ENCODE results near the gene DLG5. TPM values are rescaled to one million over a fixed set of nuclear protein-coding genes. Genes with fewer than 3 reads are reported as not detected.

DLG5 gene
- total RNA-seq, 2 donors from 2014 or later = 3.2 to 6.5 TPM

- DNase-seq = no peak
- Mint-ChIP-seq H3K27ac (no peak overlapping the region), H3K27me3 (ENCODE audit: low read depth) (peaks cover 7% of the 10 kb centered on the region), H3K9me3 (peaks cover 2 to 4% of the 10 kb centered on the region in 2 donors), H3K4me3 (no peak overlapping the region), H3K4me1 (ENCODE audit: low read depth) (peaks cover 6% of the 10 kb centered on the region), H3K36me3 (ENCODE audit: insufficient read depth in 2 of 2) (peaks cover 4 to 5% of the 10 kb centered on the region in 2 donors)
- ATAC-seq (replicated peaks in 1 of 2) = no peak
Measured at GRCh38 chr10:77962350-77963146, 36.0 kb upstream of the DLG5 start.

- H3K9me3 Mint-ChIP-seq = peaks cover 2 to 4% of the 10 kb centered on the region in 2 donors
- H3K27me3 Mint-ChIP-seq (ENCODE audit: low read depth) = peaks cover 7% of the 10 kb centered on the region
- peaks cover 6% of the 10 kb centered on the region for H3K4me1 Mint-ChIP-seq (ENCODE audit: low read depth)
- H3K4me3 Mint-ChIP-seq = no peak overlapping the region
- H3K36me3 Mint-ChIP-seq (ENCODE audit: insufficient read depth in 2 of 2) = peaks cover 4 to 5% of the 10 kb centered on the region in 2 donors
- DNase-seq (no peak), ATAC-seq (replicated peaks in 1 of 2) (no peak)
- no peak overlapping the region for H3K27ac Mint-ChIP-seq
Measured at GRCh38 chr10:77961668-77962067, 35.1 kb upstream of the DLG5 start.

- H3K36me3 Mint-ChIP-seq (ENCODE audit: insufficient read depth in 2 of 2) = peaks cover 4 to 5% of the 10 kb centered on the region in 2 donors
- ATAC-seq (replicated peaks in 1 of 2) (peak; percentile 64 to 77), DNase-seq (no peak)
- no peak overlapping the region for H3K4me3 Mint-ChIP-seq
- H3K4me1 Mint-ChIP-seq (ENCODE audit: low read depth) = peaks cover 6% of the 10 kb centered on the region
- H3K27ac Mint-ChIP-seq = no peak overlapping the region
- H3K27me3 Mint-ChIP-seq (ENCODE audit: low read depth) = peaks cover 7% of the 10 kb centered on the region
- peaks cover 2 to 4% of the 10 kb centered on the region in 2 donors for H3K9me3 Mint-ChIP-seq
Measured at GRCh38 chr10:77960829-77961329, 34.3 kb upstream of the DLG5 start.

- no peak overlapping the region for H3K27ac Mint-ChIP-seq
- DNase-seq (no peak), ATAC-seq (replicated peaks in 1 of 2) (no peak)
- peaks cover 7% of the 10 kb centered on the region for H3K27me3 Mint-ChIP-seq (ENCODE audit: low read depth)
- peaks cover 6% of the 10 kb centered on the region for H3K4me1 Mint-ChIP-seq (ENCODE audit: low read depth)
- H3K4me3 Mint-ChIP-seq = no peak overlapping the region
- peaks cover 3% of the 10 kb centered on the region in 2 donors for H3K36me3 Mint-ChIP-seq (ENCODE audit: insufficient read depth in 2 of 2)
- H3K9me3 Mint-ChIP-seq = peaks cover 2 to 3% of the 10 kb centered on the region in 2 donors
Measured at GRCh38 chr10:77959887-77960455, 33.4 kb upstream of the DLG5 start.

GRCh38 chr10:77959384-77959783 lies 32.8 kb upstream of the DLG5 start:
- DNase-seq = no peak
- no peak for ATAC-seq (replicated peaks in 1 of 2)
- Mint-ChIP-seq H3K4me3 (no peak overlapping the region), H3K36me3 (ENCODE audit: insufficient read depth in 2 of 2) (no peaks in the 10 kb centered on the region), H3K9me3 (no peaks in the 10 kb centered on the region), H3K27me3 (ENCODE audit: low read depth) (peaks cover 4% of the 10 kb centered on the region), H3K27ac (no peak overlapping the region), H3K4me1 (ENCODE audit: low read depth) (peaks cover 6% of the 10 kb centered on the region)

- Mint-ChIP-seq H3K4me1 (ENCODE audit: low read depth) (no peaks in the 10 kb centered on the region), H3K36me3 (ENCODE audit: insufficient read depth in 2 of 2) (peaks cover 9 to 12% of the 10 kb centered on the region in 2 donors), H3K4me3 (no peak overlapping the region), H3K9me3 (peaks cover 9 to 10% of the 10 kb centered on the region in 2 donors), H3K27ac (no peak overlapping the region), H3K27me3 (ENCODE audit: low read depth) (peaks cover 12% of the 10 kb centered on the region)
- ATAC-seq (replicated peaks in 1 of 2) = no peak
- no peak for DNase-seq
Measured at GRCh38 chr10:77955136-77955535, 28.6 kb upstream of the DLG5 start.

GRCh38 chr10:77949167-77949566 lies 22.6 kb upstream of the DLG5 start:
- ATAC-seq (replicated peaks in 1 of 2) (no peak), DNase-seq (no peak)
- H3K9me3 Mint-ChIP-seq = peaks cover 10% of the 10 kb centered on the region in 2 donors
- no peaks in the 10 kb centered on the region for H3K4me1 Mint-ChIP-seq (ENCODE audit: low read depth)
- peaks cover 10 to 12% of the 10 kb centered on the region in 2 donors for H3K36me3 Mint-ChIP-seq (ENCODE audit: insufficient read depth in 2 of 2)
- no peak overlapping the region for H3K4me3 Mint-ChIP-seq
- H3K27ac Mint-ChIP-seq = no peak overlapping the region
- H3K27me3 Mint-ChIP-seq (ENCODE audit: low read depth) = peaks cover 34% of the 10 kb centered on the region

- DNase-seq = no peak
- Mint-ChIP-seq H3K9me3 (peaks cover 5% of the 10 kb centered on the region in 2 donors), H3K27ac (no peak overlapping the region), H3K4me3 (no peak overlapping the region), H3K27me3 (ENCODE audit: low read depth) (peaks cover 42% of the 10 kb centered on the region), H3K4me1 (ENCODE audit: low read depth) (no peaks in the 10 kb centered on the region), H3K36me3 (ENCODE audit: insufficient read depth in 2 of 2) (peaks cover 5 to 6% of the 10 kb centered on the region in 2 donors)
- ATAC-seq (replicated peaks in 1 of 2) = no peak
Measured at GRCh38 chr10:77946084-77946483, 19.5 kb upstream of the DLG5 start.

- DNase-seq = no peak
- H3K4me3 Mint-ChIP-seq = no peak overlapping the region
- no peak for ATAC-seq (replicated peaks in 1 of 2)
- no peaks in the 10 kb centered on the region for H3K9me3 Mint-ChIP-seq
- H3K4me1 Mint-ChIP-seq (ENCODE audit: low read depth) = no peaks in the 10 kb centered on the region
- H3K27me3 Mint-ChIP-seq (ENCODE audit: low read depth) = peaks cover 42% of the 10 kb centered on the region
- no peak overlapping the region for H3K27ac Mint-ChIP-seq
- H3K36me3 Mint-ChIP-seq (ENCODE audit: insufficient read depth in 2 of 2) = peaks cover 0 to 1% of the 10 kb centered on the region in 2 donors
Measured at GRCh38 chr10:77944519-77944918, 18.0 kb upstream of the DLG5 start.

GRCh38 chr10:77943121-77943901 lies 16.8 kb upstream of the DLG5 start:
- peaks cover 36% of the 10 kb centered on the region for H3K27me3 Mint-ChIP-seq (ENCODE audit: low read depth)
- no peaks in the 10 kb centered on the region for H3K4me1 Mint-ChIP-seq (ENCODE audit: low read depth)
- no peaks in the 10 kb centered on the region for H3K36me3 Mint-ChIP-seq (ENCODE audit: insufficient read depth in 2 of 2)
- ATAC-seq (replicated peaks in 1 of 2) = no peak
- DNase-seq = no peak
- no peak overlapping the region for H3K4me3 Mint-ChIP-seq
- no peaks in the 10 kb centered on the region for H3K9me3 Mint-ChIP-seq
- no peak overlapping the region for H3K27ac Mint-ChIP-seq

- Mint-ChIP-seq H3K9me3 (no peaks in the 10 kb centered on the region), H3K4me3 (no peak overlapping the region), H3K36me3 (ENCODE audit: insufficient read depth in 2 of 2) (no peaks in the 10 kb centered on the region), H3K27ac (no peak overlapping the region), H3K27me3 (ENCODE audit: low read depth) (peaks cover 36% of the 10 kb centered on the region), H3K4me1 (ENCODE audit: low read depth) (no peaks in the 10 kb centered on the region)
- DNase-seq (no peak), ATAC-seq (replicated peaks in 1 of 2) (no peak)
Measured at GRCh38 chr10:77941790-77942189, 15.2 kb upstream of the DLG5 start.

- no peak for DNase-seq
- H3K27me3 Mint-ChIP-seq (ENCODE audit: low read depth) = peaks cover 31% of the 10 kb centered on the region
- no peak for ATAC-seq (replicated peaks in 1 of 2)
- no peak overlapping the region for H3K4me3 Mint-ChIP-seq
- no peaks in the 10 kb centered on the region for H3K36me3 Mint-ChIP-seq (ENCODE audit: insufficient read depth in 2 of 2)
- no peaks in the 10 kb centered on the region for H3K9me3 Mint-ChIP-seq
- H3K27ac Mint-ChIP-seq = no peak overlapping the region
- H3K4me1 Mint-ChIP-seq (ENCODE audit: low read depth) = no peaks in the 10 kb centered on the region
Measured at GRCh38 chr10:77940627-77941026, 14.1 kb upstream of the DLG5 start.

- no peak for DNase-seq
- Mint-ChIP-seq H3K4me3 (no peak overlapping the region), H3K27me3 (ENCODE audit: low read depth) (peaks cover 27% of the 10 kb centered on the region), H3K4me1 (ENCODE audit: low read depth) (no peaks in the 10 kb centered on the region), H3K36me3 (ENCODE audit: insufficient read depth in 2 of 2) (no peaks in the 10 kb centered on the region), H3K27ac (no peak overlapping the region), H3K9me3 (no peaks in the 10 kb centered on the region)
- ATAC-seq (replicated peaks in 1 of 2) = no peak
Measured at GRCh38 chr10:77940225-77940624, 13.7 kb upstream of the DLG5 start.

All from activated T-cell treated with anti-CD3 and anti-CD28 coated beads, Interleukin-2, amount 50 U/mL, for 72 hours (primary cell).